H1 (cell line): Measurements from ENCODE around the gene PTPRE. TPM values are rescaled to one million over a fixed set of nuclear protein-coding genes. Genes with fewer than 3 reads are reported as not detected.

ENCODE experiments used
- ATF2 ChIP-seq: IDR thresholded peaks from 2 replicates; pipeline ENCODE4 v1.6.1; 2012; ENCODE audit warnings: low read length, inconsistent platforms
- EGR1 ChIP-seq: IDR thresholded peaks from 2 replicates; pipeline ENCODE4 v1.6.1; 2011; ENCODE audit warnings: low read depth, low read length, borderline replicate concordance
- EZH2 ChIP-seq: fragments of 200-600 bp; sonication (generic); IDR thresholded peaks from 2 replicates; pipeline ENCODE4 v1.7.1; 2012; ENCODE audit warnings: low read depth, mild to moderate bottlenecking, moderate library complexity, low read length, inconsistent platforms; ENCODE audit not compliant: severe bottlenecking
- FOSL1 ChIP-seq: IDR thresholded peaks from 2 replicates; pipeline ENCODE4 v1.6.1; 2011; ENCODE audit warnings: mild to moderate bottlenecking, low read depth, low read length, moderate library complexity; ENCODE audit not compliant: insufficient read depth
- JUND ChIP-seq: IDR thresholded peaks from 2 replicates; pipeline ENCODE4 v1.6.1; 2011; ENCODE audit warnings: mild to moderate bottlenecking, improper control_type of control experiment, low read length
- SP1 ChIP-seq: IDR thresholded peaks from 2 replicates; pipeline ENCODE4 v1.6.1; 2011; ENCODE audit warnings: low read depth, low read length
- SP2 ChIP-seq: IDR thresholded peaks from 2 replicates; pipeline ENCODE4 v1.6.1; 2012; ENCODE audit warnings: mild to moderate bottlenecking, low read length, inconsistent platforms
- polyA plus RNA-seq, 7 experiments: library from polyadenylated mRNA; depleted of rRNA in 3 of 7; stranded (reverse) in 5 of 7; unstranded in 2 of 7; fragments of >200 nt in 5 of 7; fragments of 200-250 nt in 2 of 7; gene quantifications; 1 replicate in 5 of 7; 2 replicates in 1 of 7; 4 replicates in 1 of 7; pipeline versions ENCODE4 v1.2.1 to v1.2.3, GENCODE V29; 2011 to 2013; ENCODE audit warnings: missing spikeins in 2 of 7, mixed read lengths in 2 of 7
- total RNA-seq: library from RNA; stranded (reverse); fragmentation: NEBNext Ultra II Directional; extraction: Animal tissue kit (Norgen Biotek cat#: 25700); gene quantifications from 2 replicates; pipeline ENCODE4 v1.2.1, GENCODE V29; 2021

Gene PTPRE
- total and polyA plus RNA-seq, 2 of the 8 experiments (the other 6 are each of a cell fraction or from before 2014, with no cell fraction given) = 0.33 to 0.54 TPM

- TF ChIP-seq ATF2 = no peak
- no peak for TF ChIP-seq FOSL1
- no peak for TF ChIP-seq SP2
- no peak for TF ChIP-seq JUND
- no peak for TF ChIP-seq EGR1
- TF ChIP-seq SP1 = no peak
- no peak for TF ChIP-seq EZH2
Observed at GRCh38 chr10:128048819-128049210, 141.9 kb downstream of the PTPRE start (continued).
